ENCODE data around the gene PSRC1. TPM values are rescaled to one million over a fixed set of nuclear protein-coding genes. Genes with fewer than 3 reads are reported as not detected.

PSRC1 gene
- total and polyA plus RNA-seq, 7 donors = 2.3 to 13.6 (median 6.9) TPM

DNA sequence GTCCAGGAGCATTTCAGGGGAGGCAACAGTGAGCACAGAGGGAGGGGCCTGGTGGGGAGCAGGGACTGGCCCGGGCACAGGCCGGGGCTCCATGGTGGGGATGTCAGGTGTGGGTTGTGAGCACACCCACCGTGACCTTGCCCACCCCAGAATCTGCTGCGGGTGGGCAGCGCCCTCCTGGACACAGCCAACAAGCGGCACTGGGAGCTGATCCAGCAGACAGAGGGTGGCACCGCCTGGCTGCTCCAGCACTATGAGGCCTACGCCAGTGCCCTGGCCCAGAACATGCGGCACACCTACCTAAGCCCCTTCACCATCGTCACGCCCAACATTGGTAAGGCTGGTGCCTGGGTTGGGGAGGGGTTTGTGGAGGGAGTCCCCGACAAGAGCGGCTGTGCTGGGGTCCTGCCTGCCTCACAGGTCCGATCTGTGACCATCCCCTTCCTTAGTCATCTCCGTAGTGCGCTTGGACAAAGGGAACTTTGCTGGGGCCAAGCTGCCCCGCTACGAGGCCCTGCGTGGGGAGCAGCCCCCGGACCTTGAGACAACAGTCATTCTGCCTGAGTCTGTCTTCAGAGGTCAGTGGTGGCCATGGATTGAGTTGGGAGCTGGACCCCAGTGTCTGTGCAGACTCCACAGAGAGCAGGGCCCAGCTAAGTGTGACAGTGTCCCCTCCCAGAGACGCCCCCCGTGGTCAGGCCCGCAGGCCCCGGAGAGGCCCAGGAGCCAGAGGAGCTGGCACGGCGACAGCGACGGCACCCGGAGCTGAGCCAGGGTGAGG is 14.3 kb downstream of the PSRC1 start:
- no peak for DNase-seq

DNA sequence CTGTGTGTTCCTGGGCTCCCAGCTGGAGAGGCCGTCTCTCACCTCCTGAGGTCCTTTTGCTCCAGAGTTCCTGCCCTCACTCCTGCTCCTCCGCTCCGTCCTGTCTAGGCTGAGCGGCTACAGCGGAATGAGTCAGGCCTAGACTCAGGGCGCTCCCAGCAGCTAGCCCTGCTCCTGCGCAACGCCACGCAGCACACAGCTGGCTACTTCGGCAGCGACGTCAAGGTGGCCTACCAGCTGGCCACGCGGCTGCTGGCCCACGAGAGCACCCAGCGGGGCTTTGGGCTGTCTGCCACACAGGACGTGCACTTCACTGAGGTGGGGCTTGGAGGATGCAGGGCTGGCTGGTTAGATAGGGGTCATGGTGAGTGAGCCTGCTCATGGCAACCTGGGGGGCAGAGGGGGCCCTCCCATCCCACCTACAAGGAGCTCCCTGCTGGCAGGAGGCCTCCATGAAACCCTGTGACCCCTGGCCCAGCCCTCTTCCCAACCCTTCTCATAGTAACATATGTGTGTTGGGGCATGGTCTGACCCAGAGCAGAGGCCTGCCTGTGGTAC is 15.1 kb downstream of the PSRC1 start:
- DNase-seq = no peak
- intact Hi-C loops (cut with DNase I) = no loop called here
- no peak for TF ChIP-seq EP300 (IDR thresholded peaks at IDR 0.05)
- TF ChIP-seq, protein P1, sequence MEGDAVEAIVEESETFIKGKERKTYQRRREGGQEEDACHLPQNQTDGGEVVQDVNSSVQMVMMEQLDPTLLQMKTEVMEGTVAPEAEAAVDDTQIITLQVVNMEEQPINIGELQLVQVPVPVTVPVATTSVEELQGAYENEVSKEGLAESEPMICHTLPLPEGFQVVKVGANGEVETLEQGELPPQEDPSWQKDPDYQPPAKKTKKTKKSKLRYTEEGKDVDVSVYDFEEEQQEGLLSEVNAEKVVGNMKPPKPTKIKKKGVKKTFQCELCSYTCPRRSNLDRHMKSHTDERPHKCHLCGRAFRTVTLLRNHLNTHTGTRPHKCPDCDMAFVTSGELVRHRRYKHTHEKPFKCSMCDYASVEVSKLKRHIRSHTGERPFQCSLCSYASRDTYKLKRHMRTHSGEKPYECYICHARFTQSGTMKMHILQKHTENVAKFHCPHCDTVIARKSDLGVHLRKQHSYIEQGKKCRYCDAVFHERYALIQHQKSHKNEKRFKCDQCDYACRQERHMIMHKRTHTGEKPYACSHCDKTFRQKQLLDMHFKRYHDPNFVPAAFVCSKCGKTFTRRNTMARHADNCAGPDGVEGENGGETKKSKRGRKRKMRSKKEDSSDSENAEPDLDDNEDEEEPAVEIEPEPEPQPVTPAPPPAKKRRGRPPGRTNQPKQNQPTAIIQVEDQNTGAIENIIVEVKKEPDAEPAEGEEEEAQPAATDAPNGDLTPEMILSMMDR (IDR thresholded peaks at IDR 0.05) = no peak
- no peak for TF ChIP-seq POLR2A (IDR thresholded peaks at IDR 0.05)
- peaks cover 0 to 9% (median 2%) of the 10 kb centered on the region in 4 donors for H3K4me1 ChIP-seq
- no peak overlapping the region for H3K27ac ChIP-seq
- H3K27me3 ChIP-seq = no peaks in the 10 kb centered on the region
- H3K4me3 ChIP-seq = no peak overlapping the region
- no peaks in the 10 kb centered on the region for H3K9me3 ChIP-seq
- peaks cover 0 to 48% (median 0%) of the 10 kb centered on the region in 4 donors for H3K36me3 ChIP-seq
- WGBS, 2 donors = 94 to 95% methylated on average over 17 of the region's 17 CpGs

More for the DNA sequence above, 14.3 kb downstream of the PSRC1 start:
- Histone ChIP-seq H3K4me3 (no peak overlapping the region), H3K9me3 (no peaks in the 10 kb centered on the region), H3K27ac (no peak overlapping the region), H3K36me3 (peaks cover 0 to 48% (median 0%) of the 10 kb centered on the region in 4 donors), H3K4me1 (peaks cover 0 to 4% (median 0%) of the 10 kb centered on the region in 4 donors), H3K27me3 (no peaks in the 10 kb centered on the region)
- intact Hi-C loops (cut with DNase I) = no loop called here
- 93 to 94% methylated on average over 29 of the region's 29 CpGs for WGBS, 2 donors
- TF ChIP-seq POLR2AphosphoS5 (IDR thresholded peaks at IDR 0.05) (no peak), EP300 (IDR thresholded peaks at IDR 0.05) (no peak), POLR2A (IDR thresholded peaks at IDR 0.05) (no peak)
- TF ChIP-seq, protein P1 (IDR thresholded peaks at IDR 0.05) = no peak

DNA sequence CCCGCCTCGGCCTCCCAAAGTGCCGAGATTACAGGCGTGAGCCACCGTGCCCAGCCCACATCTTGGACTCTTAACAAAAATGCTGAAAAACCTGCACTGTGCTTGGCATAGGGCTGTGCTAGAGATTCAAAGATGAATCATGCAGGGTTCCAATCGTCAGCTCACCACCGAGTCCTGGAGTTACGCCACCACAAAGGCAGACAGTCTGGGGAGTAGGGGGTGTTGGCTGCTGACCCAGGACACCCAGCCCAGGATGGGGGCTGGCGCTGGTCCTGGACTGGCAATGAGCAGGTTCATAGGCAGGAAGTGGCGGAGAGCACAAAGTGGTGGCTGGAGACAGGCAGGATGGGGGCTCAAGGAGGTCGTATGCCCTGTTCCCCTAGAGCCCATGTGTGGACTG is 16.0 kb downstream of the PSRC1 start:
- Histone ChIP-seq H3K27me3 (no peaks in the 10 kb centered on the region), H3K4me3 (no peak overlapping the region), H3K36me3 (peaks cover 0 to 48% (median 0%) of the 10 kb centered on the region in 4 donors), H3K27ac (no peak overlapping the region), H3K4me1 (peaks cover 0 to 9% (median 2%) of the 10 kb centered on the region in 4 donors), H3K9me3 (no peaks in the 10 kb centered on the region)
- intact Hi-C loops (cut with DNase I) = no loop called here
- WGBS, 2 donors = 86 to 89% methylated on average over 11 of the region's 11 CpGs
- TF ChIP-seq, protein P1 (IDR thresholded peaks at IDR 0.05) = no peak
- TF ChIP-seq EP300 (IDR thresholded peaks at IDR 0.05) = no peak
- TF ChIP-seq POLR2AphosphoS5 (IDR thresholded peaks at IDR 0.05) = no peak
- no peak for TF ChIP-seq POLR2A (IDR thresholded peaks at IDR 0.05)
- DNase-seq = no peak

DNA sequence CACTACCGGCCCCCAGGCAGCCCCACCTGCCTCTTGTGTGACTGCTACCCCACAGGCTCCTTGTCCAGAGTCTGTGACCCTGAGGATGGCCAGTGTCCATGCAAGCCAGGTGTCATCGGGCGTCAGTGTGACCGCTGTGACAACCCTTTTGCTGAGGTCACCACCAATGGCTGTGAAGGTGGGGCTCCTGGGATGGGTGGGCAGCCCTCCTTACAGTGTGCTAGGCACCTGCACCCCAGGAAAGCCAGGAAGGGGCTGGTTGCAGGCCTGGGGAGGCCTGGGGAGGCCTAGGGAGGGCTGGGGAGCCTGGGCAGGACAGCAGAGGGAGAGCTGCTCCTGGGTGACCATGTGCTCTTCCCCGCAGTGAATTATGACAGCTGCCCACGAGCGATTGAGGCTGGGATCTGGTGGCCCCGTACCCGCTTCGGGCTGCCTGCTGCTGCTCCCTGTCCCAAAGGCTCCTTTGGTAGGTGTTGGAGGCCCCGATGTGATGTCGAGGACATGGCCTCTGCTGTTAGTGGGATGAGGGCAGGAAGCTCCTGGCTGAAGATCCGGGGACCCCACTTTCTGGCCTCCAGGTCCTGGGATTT is 17.1 kb downstream of the PSRC1 start:
- intact Hi-C loops (cut with DNase I) = no loop called here
- 92 to 94% methylated on average over 13 of the region's 13 CpGs for WGBS, 2 donors
- Histone ChIP-seq H3K4me1 (peaks cover 0 to 9% (median 2%) of the 10 kb centered on the region in 4 donors), H3K36me3 (peaks cover 0 to 43% (median 0%) of the 10 kb centered on the region in 4 donors), H3K4me3 (no peak overlapping the region), H3K27me3 (no peaks in the 10 kb centered on the region), H3K9me3 (no peaks in the 10 kb centered on the region), H3K27ac (no peak overlapping the region)
- no peak for DNase-seq
- no peak for TF ChIP-seq POLR2A (IDR thresholded peaks at IDR 0.05)
- TF ChIP-seq, protein P1 (IDR thresholded peaks at IDR 0.05) = no peak
- no peak for TF ChIP-seq EP300 (IDR thresholded peaks at IDR 0.05)
- TF ChIP-seq POLR2AphosphoS5 (IDR thresholded peaks at IDR 0.05) = no peak

Data from sigmoid colon (tissue), 7 donors.